ENCODE data around the gene ZC3H18. TPM values are rescaled to one million over a fixed set of nuclear protein-coding genes. Genes with fewer than 3 reads are reported as not detected.

Gene ZC3H18
- total RNA-seq, 4 donors from 2014 or later = 10.6 to 25.6 (median 17.8) TPM

DNA sequence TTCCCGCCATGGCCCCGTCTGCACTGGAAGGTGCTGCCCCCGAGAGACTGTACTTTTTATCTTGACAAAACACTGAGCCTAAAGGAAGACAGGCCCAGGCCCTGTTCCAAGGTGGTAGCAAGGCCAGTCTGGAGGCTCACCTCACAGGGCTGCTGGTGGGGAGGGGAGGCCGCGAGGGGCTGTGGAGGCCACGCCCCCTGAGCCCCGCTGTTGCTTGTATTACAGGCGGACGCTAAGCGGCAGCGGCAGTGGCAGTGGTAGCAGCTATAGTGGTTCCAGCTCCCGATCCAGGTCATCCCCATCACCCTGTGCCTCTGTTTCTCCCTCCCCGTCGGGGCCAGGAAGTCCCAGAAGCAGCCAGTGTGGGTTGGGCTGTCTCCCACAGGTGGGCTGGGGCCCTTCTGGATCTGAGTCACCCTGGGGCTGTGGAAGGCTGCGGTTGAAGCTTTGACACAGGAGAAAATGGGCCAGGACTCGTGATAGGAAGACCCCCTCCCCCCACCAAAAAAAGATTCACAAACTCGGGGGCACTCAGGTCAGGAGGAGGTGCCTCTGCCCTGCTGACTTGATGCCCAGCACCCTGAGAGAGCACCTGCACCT is 54.9 kb downstream of the ZC3H18 start:
- ATAC-seq (ENCODE audit: low FRiP score) = no peak
- TF ChIP-seq, protein P1, sequence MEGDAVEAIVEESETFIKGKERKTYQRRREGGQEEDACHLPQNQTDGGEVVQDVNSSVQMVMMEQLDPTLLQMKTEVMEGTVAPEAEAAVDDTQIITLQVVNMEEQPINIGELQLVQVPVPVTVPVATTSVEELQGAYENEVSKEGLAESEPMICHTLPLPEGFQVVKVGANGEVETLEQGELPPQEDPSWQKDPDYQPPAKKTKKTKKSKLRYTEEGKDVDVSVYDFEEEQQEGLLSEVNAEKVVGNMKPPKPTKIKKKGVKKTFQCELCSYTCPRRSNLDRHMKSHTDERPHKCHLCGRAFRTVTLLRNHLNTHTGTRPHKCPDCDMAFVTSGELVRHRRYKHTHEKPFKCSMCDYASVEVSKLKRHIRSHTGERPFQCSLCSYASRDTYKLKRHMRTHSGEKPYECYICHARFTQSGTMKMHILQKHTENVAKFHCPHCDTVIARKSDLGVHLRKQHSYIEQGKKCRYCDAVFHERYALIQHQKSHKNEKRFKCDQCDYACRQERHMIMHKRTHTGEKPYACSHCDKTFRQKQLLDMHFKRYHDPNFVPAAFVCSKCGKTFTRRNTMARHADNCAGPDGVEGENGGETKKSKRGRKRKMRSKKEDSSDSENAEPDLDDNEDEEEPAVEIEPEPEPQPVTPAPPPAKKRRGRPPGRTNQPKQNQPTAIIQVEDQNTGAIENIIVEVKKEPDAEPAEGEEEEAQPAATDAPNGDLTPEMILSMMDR (IDR thresholded peaks at IDR 0.05) = no peak
- DNase-seq (ENCODE audit: low spot score) = no peak

DNA sequence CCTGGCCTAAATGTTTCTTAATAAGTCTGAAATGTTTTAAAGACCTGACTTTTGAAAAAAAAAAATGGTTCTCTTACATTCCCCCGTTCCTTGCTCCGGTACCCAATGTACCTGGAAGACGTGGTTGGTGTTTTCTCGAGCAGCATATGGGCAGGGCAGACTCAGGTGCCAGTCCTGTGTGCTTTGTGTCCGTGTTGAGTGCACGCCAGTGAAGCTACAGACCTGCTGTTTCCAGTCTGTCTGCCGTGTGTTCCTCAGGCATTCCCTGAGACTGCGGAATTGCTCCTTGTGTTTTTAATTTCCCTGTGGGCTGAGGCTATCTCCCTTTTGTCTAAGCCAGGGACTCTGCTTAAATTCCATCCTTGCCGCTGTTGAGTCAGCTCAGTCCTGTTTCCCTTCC is 56.4 kb downstream of the ZC3H18 start:
- no peak for ATAC-seq (ENCODE audit: low FRiP score)
- no peak for DNase-seq (ENCODE audit: low spot score)
- TF ChIP-seq, protein P1 (IDR thresholded peaks at IDR 0.05) = no peak

DNA sequence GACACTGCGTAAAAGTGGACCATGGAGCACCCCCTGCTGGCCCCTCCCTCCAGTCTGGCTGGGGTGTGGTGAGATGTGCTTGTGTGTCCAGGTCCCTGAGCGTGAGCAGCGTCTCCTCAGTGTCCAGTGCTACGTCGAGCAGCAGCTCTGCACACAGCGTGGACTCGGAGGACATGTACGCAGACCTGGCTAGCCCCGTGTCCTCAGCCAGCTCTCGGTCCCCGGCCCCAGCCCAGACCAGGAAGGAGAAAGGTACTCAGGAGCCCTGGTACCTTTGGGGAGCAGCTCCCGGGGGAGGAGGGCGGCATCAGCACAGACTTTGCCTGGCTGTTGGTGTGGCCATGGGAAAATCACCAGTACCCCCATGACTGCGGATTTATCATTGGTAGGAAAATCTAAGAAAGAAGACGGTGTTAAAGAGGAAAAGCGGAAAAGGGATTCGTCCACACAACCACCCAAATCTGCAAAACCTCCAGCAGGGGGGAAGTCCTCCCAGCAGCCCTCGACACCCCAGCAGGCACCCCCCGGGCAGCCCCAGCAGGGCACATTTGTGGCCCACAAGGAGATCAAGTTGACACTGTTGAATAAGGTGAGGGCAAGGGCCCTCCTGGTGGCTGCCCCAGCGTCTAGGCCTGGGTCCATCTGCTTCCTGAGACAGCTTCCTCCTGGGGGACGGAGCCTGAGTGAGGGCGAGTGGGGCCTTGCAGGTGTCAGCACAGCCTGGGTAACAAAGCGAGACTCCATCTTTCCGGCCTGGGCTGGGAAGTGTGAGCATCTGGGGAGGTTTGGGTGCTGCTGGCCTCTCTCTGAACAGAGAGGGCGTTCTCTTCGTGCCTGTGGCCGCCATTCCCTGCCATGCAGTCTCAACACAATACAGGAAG is 57.6 kb downstream of the ZC3H18 start:
- ATAC-seq (ENCODE audit: low FRiP score) (no peak), DNase-seq (ENCODE audit: low spot score) (no peak)
- TF ChIP-seq, protein P1 (IDR thresholded peaks at IDR 0.05) = no peak

DNA sequence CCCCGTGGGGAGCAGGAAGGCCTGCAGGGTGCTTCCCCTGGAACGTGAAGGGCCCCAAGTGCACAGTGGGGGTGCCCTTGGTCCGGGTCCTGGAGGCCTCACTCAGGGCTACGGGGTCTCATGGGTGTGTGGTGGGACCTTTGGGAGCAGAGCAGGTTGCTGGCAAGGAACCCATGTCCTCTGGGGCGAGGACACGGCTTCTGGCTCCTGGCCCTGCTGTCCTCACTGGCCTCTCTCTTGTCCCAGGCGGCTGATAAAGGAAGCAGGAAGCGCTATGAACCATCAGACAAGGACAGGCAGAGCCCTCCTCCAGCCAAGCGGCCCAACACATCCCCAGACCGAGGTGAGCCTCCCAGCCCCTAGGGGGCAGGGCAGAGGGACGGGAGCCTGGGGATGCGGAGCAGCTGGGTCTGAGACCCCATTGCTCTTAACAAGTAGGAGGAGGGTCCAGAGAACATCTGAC is 58.3 kb downstream of the ZC3H18 start:
- ATAC-seq (ENCODE audit: low FRiP score) = no peak
- DNase-seq (ENCODE audit: low spot score) = no peak
- TF ChIP-seq, protein P1 (IDR thresholded peaks at IDR 0.05) = no peak

DNA sequence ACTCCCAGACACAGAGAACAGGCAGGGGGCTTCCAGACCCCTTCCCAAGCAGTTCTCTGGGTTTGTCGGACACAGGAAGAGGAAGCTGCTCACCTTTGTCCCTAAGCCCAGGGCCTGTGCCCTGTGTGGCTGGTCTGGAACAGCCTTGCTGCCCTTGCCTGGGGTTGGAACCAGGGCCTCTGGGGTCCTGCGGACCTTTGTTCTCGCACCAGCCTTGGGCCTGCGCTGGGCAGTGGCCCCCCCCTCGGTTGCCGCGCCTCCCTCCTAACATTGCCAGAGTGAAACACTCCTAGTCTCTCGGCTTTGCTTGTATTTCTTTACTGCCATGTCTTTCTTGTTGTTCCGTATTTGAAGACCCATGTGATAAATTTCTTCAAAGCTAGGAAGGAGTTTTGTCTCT is 59.6 kb downstream of the ZC3H18 start:
- no peak for ATAC-seq (ENCODE audit: low FRiP score)
- no peak for DNase-seq (ENCODE audit: low spot score)
- TF ChIP-seq, protein P1 (IDR thresholded peaks at IDR 0.05) = no peak

DNA sequence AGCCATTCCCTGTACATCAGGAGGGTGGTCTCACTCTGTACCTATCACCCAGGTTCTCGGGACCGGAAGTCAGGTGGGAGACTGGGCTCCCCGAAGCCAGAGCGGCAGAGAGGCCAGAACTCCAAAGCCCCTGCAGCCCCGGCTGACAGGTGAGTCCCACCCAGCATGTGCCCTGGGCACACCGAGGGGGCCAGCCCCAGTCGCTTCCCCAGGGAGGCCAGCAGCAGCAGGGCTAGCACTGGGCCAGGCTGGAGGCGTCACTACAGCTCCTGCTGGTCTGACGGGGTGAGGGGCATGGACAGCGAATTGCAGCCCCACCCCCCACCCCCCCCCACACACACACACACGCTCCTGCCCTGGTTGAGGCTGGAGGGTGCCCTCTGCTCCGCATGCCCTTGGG is 60.2 kb downstream of the ZC3H18 start:
- ATAC-seq (ENCODE audit: low FRiP score) (no peak), DNase-seq (ENCODE audit: low spot score) (no peak)
- TF ChIP-seq, protein P1 (IDR thresholded peaks at IDR 0.05) = no peak

Data from omental fat pad (tissue), 4 donors.